Measurements from ENCODE around the gene AKR1E2.
"Not testable (repeated sequence)": the region's sequence is repeated elsewhere in the genome, so short reads cannot be mapped to it uniquely, and the experiment has no call there.

AKR1E2 gene

DNA sequence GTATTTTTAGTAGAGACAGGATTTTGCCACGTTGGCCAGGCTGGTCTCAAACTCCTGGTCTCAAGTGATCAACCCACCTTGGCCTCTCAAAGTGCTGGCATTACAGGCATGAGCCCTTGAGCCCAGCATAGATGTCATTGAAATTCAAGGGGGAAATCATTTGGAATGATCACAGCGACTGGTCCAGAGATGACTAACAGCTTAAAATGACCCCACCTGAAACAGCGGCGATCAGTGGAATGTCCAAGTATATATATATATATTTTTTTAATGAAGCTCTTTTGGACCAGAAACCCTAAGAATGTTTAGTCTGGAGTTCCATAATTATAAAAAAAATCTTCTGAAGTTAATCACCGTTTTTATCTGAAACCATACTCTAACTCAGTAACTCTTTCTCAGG lies 12.5 kb upstream of the AKR1E2 start:
- no peak for DNase-seq (ENCODE audit: low read depth)

DNA sequence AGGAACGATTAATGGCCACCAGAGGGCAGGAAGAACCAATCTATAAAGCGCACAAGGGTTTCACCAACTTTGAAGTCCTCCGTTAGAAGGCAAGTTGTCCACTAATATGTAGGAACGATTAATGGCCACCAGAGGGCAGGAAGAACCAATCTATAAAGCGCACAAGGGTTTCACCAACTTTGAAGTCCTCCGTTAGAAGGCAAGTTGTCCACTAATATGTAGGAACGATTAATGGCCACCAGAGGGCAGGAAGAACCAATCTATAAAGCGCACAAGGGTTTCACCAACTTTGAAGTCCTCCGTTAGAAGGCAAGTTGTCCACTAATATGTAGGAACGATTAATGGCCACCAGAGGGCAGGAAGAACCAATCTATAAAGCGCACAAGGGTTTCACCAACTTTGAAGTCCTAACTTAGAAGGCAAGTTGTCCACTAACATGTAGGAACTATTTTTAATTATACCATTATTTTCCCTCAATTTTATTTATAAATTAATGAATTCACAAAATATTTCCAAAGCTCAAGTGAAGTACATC lies 10.3 kb upstream of the AKR1E2 start:
- not testable (repeated sequence) for DNase-seq (ENCODE audit: low read depth)

DNA sequence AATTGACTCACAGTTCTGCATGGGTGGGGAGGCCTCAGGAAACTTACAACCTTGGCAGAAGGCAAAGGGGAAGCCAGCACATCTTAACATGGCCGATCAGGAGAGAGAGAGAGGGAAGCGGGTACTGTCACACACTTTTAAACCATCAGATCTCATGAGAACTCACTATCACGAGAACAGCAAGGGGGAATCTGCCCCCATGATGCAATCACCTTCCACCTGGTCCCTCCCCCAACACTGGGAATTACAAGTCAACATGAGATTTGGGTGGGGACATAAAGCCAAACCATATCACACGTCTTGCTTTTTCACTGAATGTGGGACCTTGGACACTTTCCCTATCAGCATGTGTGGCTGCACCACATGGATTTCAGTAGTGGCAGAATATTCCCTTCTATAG lies 9.0 kb upstream of the AKR1E2 start:
- no peak for DNase-seq (ENCODE audit: low read depth)

DNA sequence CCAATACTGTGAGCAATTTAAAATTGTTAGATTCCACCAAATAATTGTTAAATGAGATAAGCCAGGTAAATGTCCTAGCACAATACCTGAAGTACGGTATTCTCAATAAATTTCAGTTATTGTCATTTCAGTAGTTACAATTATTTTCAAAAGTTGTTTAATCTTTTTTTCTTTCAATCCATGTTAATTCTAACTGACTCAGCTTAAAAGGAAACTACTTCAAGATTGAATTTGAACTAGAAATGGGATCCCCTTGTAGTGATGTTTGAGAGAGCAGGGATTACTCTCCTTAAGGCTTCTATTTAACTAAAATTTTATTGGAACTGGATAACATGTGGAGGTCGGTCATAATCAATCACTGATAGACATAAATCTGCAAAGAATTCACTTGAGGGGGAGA lies 6.9 kb upstream of the AKR1E2 start:
- DNase-seq (ENCODE audit: low read depth) = no peak

DNA sequence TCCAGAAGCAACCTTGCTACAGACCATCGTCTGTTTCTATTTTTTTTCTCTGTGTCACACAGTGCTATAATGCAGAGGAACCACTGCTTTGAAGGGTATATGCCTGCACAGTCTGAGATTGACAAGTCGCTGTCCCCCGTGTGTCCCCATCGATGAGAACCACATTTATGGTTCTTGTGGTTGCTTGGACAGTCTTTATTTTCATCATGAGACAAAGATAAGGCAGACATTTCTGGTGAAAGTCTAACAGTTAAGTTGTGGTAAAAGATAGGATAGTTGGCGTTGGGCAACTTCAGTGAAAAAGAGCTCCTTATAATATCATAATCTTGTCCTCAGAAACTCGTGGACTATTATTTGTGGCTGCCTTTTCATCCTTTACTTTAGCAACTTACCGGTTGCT lies 6.3 kb upstream of the AKR1E2 start:
- no peak for DNase-seq (ENCODE audit: low read depth)

DNA sequence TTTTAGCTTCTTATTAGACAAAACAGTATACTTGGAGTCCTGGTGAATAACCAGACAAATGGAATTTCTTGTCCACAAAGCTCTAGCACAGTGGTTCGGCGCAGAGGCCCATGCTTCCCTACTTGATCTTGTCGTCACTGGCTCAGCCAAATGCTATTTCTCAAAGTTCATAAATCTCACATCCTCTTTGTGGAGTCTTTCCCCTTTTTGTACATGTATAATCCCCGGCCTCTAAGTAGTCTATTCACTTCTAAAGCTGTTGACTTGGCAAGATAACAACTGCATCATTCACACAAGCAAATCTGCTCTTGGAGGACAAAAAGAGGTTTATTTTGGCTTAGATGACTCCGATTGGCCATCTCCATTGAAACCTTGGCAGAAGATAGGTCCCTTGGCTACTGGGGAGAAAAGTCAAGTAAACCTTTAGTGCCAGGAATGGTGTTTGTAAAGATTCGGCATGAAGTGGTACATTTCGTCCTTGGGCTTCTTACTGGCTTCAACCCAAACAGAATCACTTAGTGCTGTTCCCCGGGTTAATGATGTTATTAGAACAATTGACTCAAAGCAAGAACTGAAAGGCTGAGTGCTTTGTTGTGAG lies 5.1 kb upstream of the AKR1E2 start:
- no peak for DNase-seq (ENCODE audit: low read depth)

DNA sequence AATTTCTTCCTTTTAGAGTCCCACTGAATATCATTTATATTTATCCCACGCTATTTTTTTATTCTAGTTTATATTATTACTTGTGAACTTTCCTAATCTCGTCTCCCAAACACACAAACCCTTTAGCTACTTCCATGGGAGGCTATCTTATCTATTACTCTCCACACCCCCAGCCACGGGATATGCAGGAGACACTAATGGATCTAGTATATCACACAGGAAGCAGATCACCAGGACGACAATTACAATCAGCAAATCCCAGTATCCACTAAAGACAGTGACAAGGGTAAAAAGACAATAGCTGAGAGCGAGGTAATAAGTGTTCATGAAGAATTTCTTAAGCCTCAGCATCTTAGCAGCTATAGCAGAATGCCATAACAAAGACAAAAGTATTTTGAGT lies 3.8 kb upstream of the AKR1E2 start:
- DNase-seq (ENCODE audit: low read depth) = no peak

DNA sequence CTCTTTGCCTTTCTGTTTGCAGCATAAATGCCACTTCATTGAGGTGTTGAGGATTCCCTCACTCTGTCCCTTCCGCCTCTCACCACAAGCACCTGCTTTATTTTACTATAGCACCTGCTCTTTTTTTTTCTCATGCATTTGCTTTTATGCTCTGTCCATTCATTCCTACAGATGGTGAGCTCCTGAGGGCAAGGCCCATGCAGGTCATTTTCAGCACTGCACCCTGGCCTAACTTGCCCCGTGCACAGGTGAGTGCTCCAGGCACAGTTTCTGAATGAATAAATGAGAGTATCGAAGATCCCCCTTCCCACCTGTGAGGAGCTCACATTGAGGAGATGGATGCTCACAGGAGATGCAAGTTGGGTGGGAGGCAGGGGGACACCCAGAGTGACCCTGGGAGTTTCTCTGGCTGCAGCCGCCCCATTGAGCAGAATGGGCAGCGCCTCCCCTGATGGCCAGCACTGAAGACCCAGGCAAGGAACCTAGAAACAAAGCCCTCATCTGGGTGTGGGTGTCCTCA lies 1.2 kb upstream of the AKR1E2 start:
- no peak for DNase-seq (ENCODE audit: low read depth)

DNA sequence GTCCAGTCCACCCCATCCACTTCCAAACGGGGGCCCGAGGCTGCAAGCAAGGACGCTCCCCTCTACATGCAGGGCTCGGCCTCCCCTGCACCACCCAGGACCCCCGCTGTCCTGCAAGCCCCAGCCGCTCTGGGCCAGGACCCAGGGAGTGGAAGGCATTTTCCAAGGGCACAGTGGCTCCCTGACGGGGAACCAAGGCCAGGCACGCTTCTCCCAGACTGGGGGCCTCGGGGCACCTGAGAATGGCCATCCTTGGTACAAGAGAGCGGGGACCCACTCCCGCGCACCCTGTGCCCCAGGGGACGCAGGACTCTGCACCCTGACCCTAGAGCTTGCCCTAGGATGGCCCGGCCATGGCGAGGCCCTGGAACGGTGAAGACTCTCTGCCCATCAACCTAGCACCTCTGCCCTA lies 545 bp upstream of the AKR1E2 start:
- no peak for DNase-seq (ENCODE audit: low read depth)

DNA sequence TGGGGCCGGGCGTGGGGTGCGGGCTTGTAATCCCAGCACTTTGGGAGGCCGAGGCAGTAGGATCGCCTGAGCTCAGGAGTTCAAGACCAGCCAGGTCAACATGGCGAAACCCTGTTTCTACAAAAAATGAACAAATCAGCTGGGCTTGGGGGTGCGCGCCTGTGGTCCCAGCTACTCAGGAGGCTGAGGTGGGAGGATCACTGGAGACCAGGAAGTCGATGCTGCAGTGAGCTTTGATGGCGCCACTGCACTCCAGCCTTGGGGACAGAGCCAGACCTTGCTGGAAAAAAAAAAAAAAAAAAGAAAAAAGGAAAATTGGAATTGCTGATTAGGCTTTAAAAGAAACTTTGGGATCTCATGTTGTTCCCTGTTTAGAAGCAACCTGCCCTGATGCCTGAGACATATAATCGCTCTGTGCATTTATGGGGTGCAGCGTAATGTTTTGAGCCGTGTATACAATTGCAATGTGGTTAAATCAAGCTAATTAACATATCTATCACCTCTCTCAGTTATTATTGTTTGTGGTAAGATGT lies 851 bp downstream of the AKR1E2 start:
- DNase-seq (ENCODE audit: low read depth) = no peak

DNA sequence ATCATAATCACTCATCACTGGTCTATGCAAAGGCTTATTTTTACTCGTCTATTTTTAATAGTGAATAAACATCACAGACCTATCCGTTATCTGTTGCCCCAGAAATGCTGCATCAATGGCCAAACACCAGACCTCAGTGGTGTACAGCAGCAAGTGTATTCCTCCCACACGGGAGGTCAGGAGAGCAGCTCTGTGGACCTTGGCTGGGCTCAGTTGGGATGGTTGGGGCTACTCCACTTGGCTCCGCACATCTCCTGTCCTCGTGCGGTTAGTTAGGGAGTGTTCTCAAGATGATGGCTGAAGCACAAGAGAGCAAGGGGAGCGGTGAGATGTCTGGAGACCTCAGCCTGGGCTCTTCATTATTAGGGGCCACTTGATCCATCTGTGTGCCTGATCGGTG lies 2.0 kb downstream of the AKR1E2 start:
- DNase-seq (ENCODE audit: low read depth) = no peak

DNA sequence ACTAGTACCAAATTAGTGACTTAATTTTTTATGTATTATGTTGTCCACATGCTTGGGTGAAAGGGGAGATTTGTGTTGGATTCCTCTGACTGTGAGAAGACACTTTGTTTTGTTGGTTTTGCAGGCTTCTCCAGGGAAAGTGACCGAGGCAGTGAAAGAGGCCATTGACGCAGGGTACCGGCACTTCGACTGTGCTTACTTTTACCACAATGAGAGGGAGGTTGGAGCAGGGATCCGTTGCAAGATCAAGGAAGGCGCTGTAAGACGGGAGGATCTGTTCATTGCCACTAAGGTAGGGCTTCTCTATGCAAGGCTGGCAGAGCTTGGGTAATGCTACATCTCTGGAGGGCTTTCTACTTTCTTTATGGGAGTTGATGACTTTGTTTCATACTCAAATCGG lies 4.5 kb downstream of the AKR1E2 start:
- no peak for DNase-seq (ENCODE audit: low read depth)

DNA sequence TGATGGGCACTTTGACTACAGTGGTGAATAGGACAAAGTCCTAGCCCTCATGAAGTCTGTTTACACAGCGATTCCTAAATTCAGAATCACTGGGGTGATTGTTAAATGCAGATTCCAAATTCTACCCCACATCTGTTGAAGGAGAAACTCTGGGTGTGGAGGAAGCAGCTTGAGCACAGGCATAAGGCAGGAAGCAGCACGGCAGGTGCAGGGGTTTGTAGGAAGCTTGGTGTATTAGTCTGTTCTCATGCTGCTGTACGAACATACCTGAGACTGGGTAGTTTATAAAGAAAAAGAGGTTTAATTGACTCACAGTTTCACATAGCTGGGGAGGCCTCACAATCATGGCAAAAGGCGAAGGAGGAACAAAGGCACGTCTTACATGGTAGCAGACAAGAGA lies 5.1 kb downstream of the AKR1E2 start:
- DNase-seq (ENCODE audit: low read depth) = no peak

DNA sequence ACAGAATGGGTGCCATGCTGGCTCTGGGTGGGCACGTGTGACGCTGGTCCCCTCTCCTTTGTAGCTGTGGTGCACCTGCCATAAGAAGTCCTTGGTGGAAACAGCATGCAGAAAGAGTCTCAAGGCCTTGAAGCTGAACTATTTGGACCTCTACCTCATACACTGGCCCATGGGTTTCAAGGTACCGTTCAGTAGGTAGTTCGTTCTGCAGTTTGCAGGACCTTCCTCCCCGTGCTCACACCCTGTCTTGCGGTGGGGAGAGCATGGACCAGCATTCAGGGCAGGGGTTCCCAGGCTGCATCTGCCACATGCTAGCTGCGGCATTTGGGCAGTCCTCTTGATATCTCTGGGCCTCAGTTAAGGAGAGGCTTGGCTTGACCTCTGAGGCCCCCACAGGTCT lies 7.3 kb downstream of the AKR1E2 start:
- no peak for DNase-seq (ENCODE audit: low read depth)

DNA sequence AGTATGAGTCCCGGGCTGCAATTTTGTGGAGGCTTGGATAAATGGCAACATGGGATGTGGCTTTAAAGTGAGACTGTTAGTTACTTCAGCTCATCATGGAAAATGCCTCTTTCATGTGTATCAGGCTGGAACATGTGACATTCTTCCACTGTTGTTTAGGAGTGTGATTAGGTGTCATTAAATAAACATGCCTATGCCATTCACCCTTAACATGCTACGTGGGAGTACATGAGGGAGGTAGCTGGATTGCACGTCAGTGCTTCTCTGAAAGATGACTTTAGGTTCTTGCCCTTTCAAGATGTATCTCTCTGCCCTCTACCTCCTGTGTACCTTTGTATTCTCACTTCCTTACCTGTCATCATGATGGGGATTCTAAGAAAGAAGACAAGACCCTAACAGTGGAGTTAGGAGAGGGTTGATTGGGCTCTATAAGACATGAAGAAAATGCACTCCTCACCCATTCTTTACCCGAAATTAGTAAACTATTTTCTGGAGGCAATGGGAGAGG lies 8.9 kb downstream of the AKR1E2 start:
- no peak for DNase-seq (ENCODE audit: low read depth)

DNA sequence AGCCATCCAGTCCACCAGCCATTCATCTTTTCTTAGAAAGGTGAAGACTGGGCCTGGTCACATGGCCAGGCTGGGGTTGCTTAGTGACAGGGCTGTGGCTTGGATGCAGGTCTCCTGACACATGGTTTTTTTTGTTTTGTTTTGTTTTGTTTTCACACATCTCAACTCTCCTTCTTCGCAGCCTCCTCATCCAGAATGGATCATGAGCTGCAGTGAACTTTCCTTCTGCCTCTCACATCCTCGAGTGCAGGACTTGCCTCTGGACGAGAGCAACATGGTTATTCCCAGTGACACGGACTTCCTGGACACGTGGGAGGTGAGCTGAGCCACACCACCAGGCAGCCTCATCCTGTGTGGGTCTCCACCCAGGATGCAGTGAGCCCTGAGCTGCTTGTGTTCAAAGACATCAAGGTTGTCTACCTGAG lies 9.5 kb downstream of the AKR1E2 start:
- DNase-seq (ENCODE audit: low read depth) = no peak

DNA sequence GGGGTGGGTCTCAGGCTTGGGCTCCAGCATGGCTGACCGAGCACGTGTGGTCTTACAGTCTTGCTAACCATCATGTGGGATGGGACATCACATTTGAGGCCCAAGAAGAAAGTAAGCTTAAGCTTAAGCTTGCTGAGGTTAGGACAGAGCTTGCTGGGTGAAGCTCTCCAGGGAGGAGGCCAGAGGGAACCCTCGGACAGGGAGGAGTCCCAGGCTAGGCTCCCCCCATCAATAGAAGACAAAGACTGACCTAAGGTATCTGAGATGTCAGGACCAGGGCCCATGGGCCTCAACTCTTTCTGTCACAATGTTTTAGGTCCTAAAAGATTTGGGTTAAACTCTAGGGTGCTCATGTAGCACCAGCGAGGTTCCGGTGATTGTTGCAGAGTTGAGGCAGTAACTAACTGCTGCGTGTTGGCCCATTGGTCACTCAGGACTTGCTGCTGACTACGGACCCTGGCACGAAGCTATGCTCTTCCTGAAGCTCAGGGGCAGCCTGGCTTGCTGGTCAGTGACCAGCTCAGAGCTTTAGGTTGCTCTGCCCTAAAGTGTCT lies 10.5 kb downstream of the AKR1E2 start:
- DNase-seq (ENCODE audit: low read depth) = no peak

DNA sequence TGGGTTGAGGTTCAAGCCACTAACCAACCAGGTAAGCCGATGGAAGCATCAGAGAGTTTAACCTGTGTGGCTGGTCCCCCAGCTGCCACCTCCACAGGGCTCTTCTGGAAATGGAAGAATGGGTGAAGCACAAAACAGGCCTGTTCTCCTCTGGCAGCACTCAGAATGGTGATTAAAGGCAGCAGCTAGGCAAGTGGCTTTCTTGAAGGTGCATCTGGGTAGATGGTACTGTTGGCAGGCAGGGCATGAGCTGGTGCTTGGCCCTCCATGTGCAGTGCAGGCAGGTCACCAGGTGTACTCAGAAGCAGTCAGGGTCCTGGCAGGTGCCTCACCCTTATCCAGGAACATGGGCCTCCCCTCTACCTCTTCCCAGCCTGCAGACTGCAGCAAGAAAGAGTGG lies 11.5 kb downstream of the AKR1E2 start:
- no peak for DNase-seq (ENCODE audit: low read depth)

DNA sequence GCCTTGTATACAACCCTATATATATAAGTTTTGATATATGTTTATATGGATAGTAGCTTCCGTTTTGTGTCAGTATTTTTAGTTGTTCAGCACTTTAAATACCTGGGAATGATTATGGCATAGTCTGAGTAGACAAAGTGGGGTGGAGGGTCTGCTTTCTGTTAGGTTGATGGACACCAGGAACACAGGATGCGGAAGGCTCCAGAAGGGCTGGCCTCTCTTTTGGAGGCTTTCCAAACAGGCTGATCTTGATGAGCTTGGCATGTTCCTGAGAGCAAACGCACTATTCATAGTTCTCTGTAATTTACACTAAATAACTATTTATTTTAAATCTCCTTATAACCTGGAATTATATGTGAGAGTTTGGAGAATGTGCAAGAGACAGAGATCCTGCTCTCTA lies 12.7 kb downstream of the AKR1E2 start:
- DNase-seq (ENCODE audit: low read depth) = no peak

DNA sequence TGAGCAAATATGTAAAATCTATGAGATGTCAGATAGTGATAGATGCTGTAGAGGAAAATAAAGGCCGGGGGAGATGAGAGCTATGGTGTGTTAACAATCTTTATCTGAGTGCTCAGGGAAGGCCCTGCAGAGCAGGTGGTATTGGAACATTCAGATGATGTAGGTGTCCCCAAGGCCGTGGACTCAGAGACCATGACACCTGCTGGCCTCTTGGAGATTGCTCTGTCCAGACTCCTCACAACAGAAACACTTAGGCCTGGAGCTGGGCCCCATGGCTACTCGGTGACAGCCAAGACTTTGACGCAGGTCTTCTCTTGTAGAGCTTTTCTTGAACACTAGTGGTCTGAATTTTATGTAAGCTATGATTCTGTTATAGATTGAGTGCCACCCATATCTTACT lies 13.3 kb downstream of the AKR1E2 start:
- no peak for DNase-seq (ENCODE audit: low read depth)

DNA sequence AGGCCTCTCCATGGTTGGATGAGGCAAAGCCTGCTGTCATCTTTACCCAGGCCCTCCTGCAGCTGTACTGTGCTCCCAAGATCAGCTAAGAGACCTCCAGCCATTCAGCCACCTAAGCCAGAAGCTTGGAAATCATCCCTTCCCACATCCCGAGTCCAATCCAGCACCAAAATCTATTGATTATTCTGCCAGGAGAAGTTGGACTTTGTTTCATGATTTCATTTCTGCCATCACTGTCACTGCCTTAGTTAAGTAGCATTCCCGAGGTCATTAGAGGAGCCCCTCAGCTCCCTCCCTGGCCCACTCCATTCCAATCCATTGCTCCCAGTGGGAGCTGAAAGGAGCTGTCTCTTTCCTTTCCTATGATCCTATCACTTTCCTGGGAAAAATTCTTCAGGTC lies 14.1 kb downstream of the AKR1E2 start:
- DNase-seq (ENCODE audit: low read depth) = no peak

DNA sequence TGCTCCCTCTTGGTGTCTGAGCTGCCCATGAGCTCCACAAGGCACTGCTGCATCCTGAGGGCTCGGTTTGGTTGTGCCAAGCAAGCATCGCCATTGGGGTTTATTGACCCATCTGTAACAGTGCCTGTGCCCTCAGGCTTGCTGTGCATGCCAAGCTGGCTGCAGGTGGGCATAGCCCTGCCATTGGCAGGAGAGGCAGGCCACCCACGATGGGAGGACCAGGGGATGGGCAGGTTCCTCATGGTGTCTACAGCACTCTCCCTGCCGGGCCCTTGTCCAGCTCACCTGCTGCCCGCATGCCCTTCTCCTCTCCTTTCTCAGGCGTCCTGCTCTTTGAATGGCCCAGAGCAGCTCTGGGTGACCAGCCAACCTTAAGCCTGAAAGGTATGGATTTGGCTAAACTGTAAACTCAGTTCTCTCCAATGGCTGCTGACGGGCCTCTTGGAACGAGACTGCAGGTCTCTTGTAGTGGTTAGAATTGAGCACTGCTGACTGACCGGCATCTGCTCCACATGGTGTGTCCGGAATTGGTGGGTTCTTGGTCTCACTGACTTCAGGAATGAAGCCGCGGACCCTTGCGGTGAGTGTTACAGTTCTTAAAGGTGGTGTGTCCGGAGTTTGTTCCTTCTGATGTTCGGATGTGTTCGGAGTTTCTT lies 17.6 kb downstream of the AKR1E2 start:
- DNase-seq (ENCODE audit: low read depth) = no peak

DNA sequence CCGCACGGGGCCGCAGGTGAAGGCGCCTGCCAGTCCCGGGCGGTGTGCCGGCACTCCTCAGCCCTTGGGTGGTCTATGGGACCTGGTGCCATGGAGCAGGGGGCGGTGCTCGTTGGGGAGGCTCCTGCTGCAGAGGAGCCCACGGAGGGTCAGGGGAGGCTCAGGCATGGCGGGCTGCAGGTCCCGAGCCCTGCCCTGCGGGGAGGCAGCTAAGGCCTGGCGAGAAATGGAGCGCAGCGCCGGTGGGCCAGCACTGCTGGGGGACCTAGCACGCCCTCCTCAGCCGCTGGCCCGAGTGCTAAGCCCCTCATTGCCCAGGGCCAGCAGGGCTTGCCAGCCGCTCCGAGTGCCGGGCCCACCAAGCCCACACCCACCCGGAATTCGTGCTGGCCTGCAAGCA lies 18.9 kb downstream of the AKR1E2 start:
- no peak for DNase-seq (ENCODE audit: low read depth)
